B cell (primary cell): Measurements from ENCODE around the gene CEP43. TPM values are rescaled to one million over a fixed set of nuclear protein-coding genes. Genes with fewer than 3 reads are reported as not detected.
A peak's percentile ranks its signal among the peaks of the same experiment; 100 is the strongest.

Experiments
- ATAC-seq: fragments of 200-7000 bp; cut with Tn5 transposase; one replicate; pipeline ENCODE4 v1.10.0; 2021; ENCODE audit warnings: low read depth, mild to moderate bottlenecking, moderate number of reproducible peaks, moderate library complexity
- CTCF ChIA-PET: fragments of 350-600 bp; sonication (Branson Sonifier 250); formaldehyde crosslinking; loops from one replicate; lab custom pipeline; 2021; ENCODE audit warnings: antibody characterized with exemption, inconsistent platforms; lab: Charles Lee
- POLR2A ChIA-PET: fragments of 350-600 bp; sonication (Branson Sonifier 250); formaldehyde crosslinking; loops from one replicate; lab custom pipeline; 2021; ENCODE audit warnings: antibody characterized with exemption; lab: Charles Lee
- DNase-seq: peaks from one replicate; pipeline ENCODE4 v3.0.0; 2013
- H2AFZ ChIP-seq: 2 replicates; pipeline ENCODE4 v1.6.1; 2012; ENCODE audit warnings: mild to moderate bottlenecking, low read depth, low read length; ENCODE audit not compliant: insufficient read depth, poor library complexity, severe bottlenecking
- H3K27ac ChIP-seq, 2 donors: 1 replicate in 1 of 2; 2 replicates in 1 of 2; pipeline ENCODE4 v1.5.1; 2012 to 2013; ENCODE audit warnings: low read length in 2 of 2, mild to moderate bottlenecking in 2 of 2, moderate library complexity in 1 of 2
- H3K27me3 ChIP-seq, 4 experiments: fragments of 200-600 bp in 1 of 4; sonication (generic) in 1 of 4; replicated peaks in 1 of 4; 1 replicate in 2 of 4; 2 replicates in 2 of 4; pipeline versions ENCODE4 v1.6.1 to v1.7.0; 2013 to 2016; ENCODE audit warnings: low read length in 3 of 4, mild to moderate bottlenecking in 2 of 4, mixed read lengths in 1 of 4, moderate library complexity in 1 of 4; ENCODE audit not compliant: insufficient read depth in 4 of 4, control insufficient read depth in 3 of 4; ENCODE audit errors: control extremely low read depth in 1 of 4
- H3K36me3 ChIP-seq, 2 experiments: replicated peaks in 1 of 2; 1 replicate in 1 of 2; 2 replicates in 1 of 2; pipeline versions ENCODE4 v1.6.1 to v1.7.1; 2013; ENCODE audit warnings: low read length in 1 of 2; ENCODE audit not compliant: insufficient read depth in 2 of 2, control insufficient read depth in 1 of 2; ENCODE audit errors: control extremely low read depth in 1 of 2, extremely low read depth in 1 of 2
- H3K4me1 ChIP-seq, 2 donors: fragments of 200-600 bp in 1 of 2; sonication (generic) in 1 of 2; 1 replicate in 1 of 2; 2 replicates in 1 of 2; pipeline versions ENCODE4 v1.5.1 to v1.6.1; 2013 to 2017; ENCODE audit warnings: low read length in 2 of 2; ENCODE audit not compliant: control insufficient read depth in 2 of 2, insufficient read depth in 2 of 2
- H3K4me2 ChIP-seq: replicated peaks from 2 replicates; pipeline ENCODE3; 2012; ENCODE audit warnings: mild to moderate bottlenecking, low read depth, low read length; ENCODE audit not compliant: poor library complexity, severe bottlenecking
- H3K4me3 ChIP-seq, 5 experiments: fragments of 200-600 bp in 1 of 5; sonication (generic) in 1 of 5; 1 replicate in 3 of 5; 2 replicates in 2 of 5; pipeline versions ENCODE4 v1.5.1 to v1.7.0; 2011 to 2016; ENCODE audit warnings: low read length in 4 of 5, mild to moderate bottlenecking in 4 of 5, low read depth in 2 of 5, control low read depth in 1 of 5, moderate library complexity in 1 of 5; ENCODE audit not compliant: insufficient read depth in 1 of 5; ENCODE audit errors: control extremely low read depth in 1 of 5, extremely low read depth in 1 of 5
- H3K79me2 ChIP-seq: fragments of 200-600 bp; sonication (generic); one replicate; pipeline ENCODE4 v1.6.0; 2016; ENCODE audit warnings: low read length; ENCODE audit not compliant: control insufficient read depth, insufficient read depth
- H3K9ac ChIP-seq: fragments of 200-600 bp; sonication (generic); 2 replicates; pipeline ENCODE4 v1.6.1; 2017; ENCODE audit warnings: mild to moderate bottlenecking, low read length, moderate library complexity
- H3K9me3 ChIP-seq, 3 donors: one replicate each; pipeline versions ENCODE4 v1.6.1 to v1.7.1; 2013; ENCODE audit warnings: low read length in 2 of 3; ENCODE audit not compliant: control insufficient read depth in 2 of 3, insufficient read depth in 1 of 3; ENCODE audit errors: control extremely low read depth in 1 of 3
- H4K20me1 ChIP-seq: 2 replicates; pipeline ENCODE4 v1.6.0; 2012; ENCODE audit warnings: mild to moderate bottlenecking, low read length; ENCODE audit not compliant: insufficient read depth, control insufficient read depth, poor library complexity, severe bottlenecking
- H3K27ac Mint-ChIP-seq: one replicate; pipeline ENCODE4 v1.8.0; 2021; ENCODE audit warnings: mixed read lengths
- H3K27me3 Mint-ChIP-seq: one replicate; pipeline ENCODE4 v1.8.0; 2021; ENCODE audit warnings: mixed read lengths
- H3K4me1 Mint-ChIP-seq: one replicate; pipeline ENCODE4 v1.8.0; 2021; ENCODE audit warnings: mixed read lengths
- H3K4me3 Mint-ChIP-seq: one replicate; pipeline ENCODE4 v1.8.0; 2021; ENCODE audit warnings: mixed read lengths
- H3K9me3 Mint-ChIP-seq: one replicate; pipeline ENCODE4 v1.8.0; 2022; ENCODE audit warnings: mixed read lengths; ENCODE audit not compliant: insufficient read depth
- EZH2 ChIP-seq: IDR thresholded peaks from 2 replicates; pipeline ENCODE4 v1.6.1; 2012; ENCODE audit warnings: borderline replicate concordance, low read depth, mild to moderate bottlenecking, moderate library complexity, low read length; ENCODE audit not compliant: insufficient read depth, poor library complexity, severe bottlenecking
- WGBS: methylation state at CpG from one replicate; pipeline ENCODE4 v1.1.5; 2013; ENCODE audit warnings: missing lambda C conversion rate; ENCODE audit not compliant: insufficient coverage; 5-methylcytosine and 5-hydroxymethylcytosine counted together
- intact Hi-C: fragments of 100-400 bp; cut with micrococcal nuclease; formaldehyde crosslinking; loops from one replicate; pipeline ENCODE4 v1.10.0; 2022
- polyA plus RNA-seq: library from polyadenylated mRNA; depleted of rRNA; stranded (reverse); fragments of >200 nt; gene quantifications from 2 replicates; pipeline ENCODE4 v1.2.3, GENCODE V29; 2012
- total RNA-seq, 2 donors: library from RNA; stranded (reverse); fragments of 120-200 nt in 1 of 2; gene quantifications; 1 replicate in 1 of 2; 2 replicates in 1 of 2; pipeline versions ENCODE4 v1.2.3 to v1.2.4, GENCODE V29; 2013 to 2022
- TF ChIP-seq, protein P1 (sequence below): fragments of 200-600 bp; IDR thresholded peaks from one replicate; pipeline ENCODE4 v1.8.0; 2022; ENCODE audit warnings: antibody characterized with exemption, mild to moderate bottlenecking

CEP43 gene
- total and polyA plus RNA-seq, 2 donors (not counting 1 experiment from before 2014, with no cell fraction given) = 10.1 to 39.7 TPM

DNA sequence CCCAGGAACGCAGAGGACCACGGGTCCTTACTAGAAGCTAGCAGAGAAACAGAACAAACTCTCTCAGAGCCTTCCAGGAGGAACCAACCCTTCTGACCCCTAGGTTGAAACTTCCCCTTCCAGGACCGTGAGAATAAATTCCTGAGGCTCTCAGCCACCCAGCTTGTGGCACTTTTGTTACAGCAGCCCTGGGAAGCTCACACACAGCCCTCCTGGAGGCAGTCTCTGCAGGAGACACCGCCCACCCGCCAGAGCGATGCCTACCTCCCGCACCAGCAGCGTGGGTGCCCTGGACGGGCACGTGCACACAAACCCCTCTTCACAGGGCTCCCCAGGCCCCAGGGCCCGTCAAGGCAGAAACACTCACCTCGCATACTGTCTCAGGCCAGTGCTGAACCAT, 47.1 kb upstream of the CEP43 start:
- peak overlapping the region; percentile 64 for H3K4me3 Mint-ChIP-seq
- peak overlapping the region; percentile 88 for H3K4me2 ChIP-seq
- H3K27me3 ChIP-seq = no peaks in the 10 kb centered on the region
- H3K4me3 ChIP-seq = no peak overlapping the region
- H3K27me3 Mint-ChIP-seq = no peaks in the 10 kb centered on the region
- intact Hi-C loops = no loop called here
- peaks cover 0 to 4% (median 0%) of the 10 kb centered on the region in 3 donors for H3K9me3 ChIP-seq
- DNase-seq = peak; percentile 30
- peaks cover 62 to 72% of the 10 kb centered on the region in 2 donors for H3K4me1 ChIP-seq
- POLR2A ChIA-PET = no interaction called here
- peaks cover 75% of the 10 kb centered on the region for H3K79me2 ChIP-seq
- WGBS = 68% methylated on average over 10 of the region's 12 CpGs
- CTCF ChIA-PET = interaction anchor here (1.1 to 4.8 kb wide), 6 partner anchors 20 to 188 kb away, joined by 3 to 61 read pairs (median 4); no protein-coding TSS in a partner anchor
- peaks cover 68% of the 10 kb centered on the region for H4K20me1 ChIP-seq
- H2AFZ ChIP-seq = no peak overlapping the region
- H3K36me3 ChIP-seq = peaks cover 0 to 55% of the 10 kb centered on the region in 2 experiments
- H3K9me3 Mint-ChIP-seq = no peaks in the 10 kb centered on the region
- H3K4me1 Mint-ChIP-seq = peaks cover 62% of the 10 kb centered on the region
- H3K27ac Mint-ChIP-seq = peak overlapping the region; percentile 85
- peak overlapping the region; percentile 82 to 94 for H3K27ac ChIP-seq
- no peak overlapping the region for H3K9ac ChIP-seq
- ATAC-seq = no peak
- TF ChIP-seq EZH2 = no peak
- TF ChIP-seq, protein P1, sequence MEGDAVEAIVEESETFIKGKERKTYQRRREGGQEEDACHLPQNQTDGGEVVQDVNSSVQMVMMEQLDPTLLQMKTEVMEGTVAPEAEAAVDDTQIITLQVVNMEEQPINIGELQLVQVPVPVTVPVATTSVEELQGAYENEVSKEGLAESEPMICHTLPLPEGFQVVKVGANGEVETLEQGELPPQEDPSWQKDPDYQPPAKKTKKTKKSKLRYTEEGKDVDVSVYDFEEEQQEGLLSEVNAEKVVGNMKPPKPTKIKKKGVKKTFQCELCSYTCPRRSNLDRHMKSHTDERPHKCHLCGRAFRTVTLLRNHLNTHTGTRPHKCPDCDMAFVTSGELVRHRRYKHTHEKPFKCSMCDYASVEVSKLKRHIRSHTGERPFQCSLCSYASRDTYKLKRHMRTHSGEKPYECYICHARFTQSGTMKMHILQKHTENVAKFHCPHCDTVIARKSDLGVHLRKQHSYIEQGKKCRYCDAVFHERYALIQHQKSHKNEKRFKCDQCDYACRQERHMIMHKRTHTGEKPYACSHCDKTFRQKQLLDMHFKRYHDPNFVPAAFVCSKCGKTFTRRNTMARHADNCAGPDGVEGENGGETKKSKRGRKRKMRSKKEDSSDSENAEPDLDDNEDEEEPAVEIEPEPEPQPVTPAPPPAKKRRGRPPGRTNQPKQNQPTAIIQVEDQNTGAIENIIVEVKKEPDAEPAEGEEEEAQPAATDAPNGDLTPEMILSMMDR = no peak
